GF-D8 (cell line): ENCODE results near the gene XXYLT1.
"Not testable (repeated sequence)": the region's sequence is repeated elsewhere in the genome, so short reads cannot be mapped to it uniquely, and the experiment has no call there.

Experiments
- DNase-seq: peaks from one replicate; lab custom pipeline; 2025; lab: John Stamatoyannopoulos, UW

The XXYLT1 gene

DNA sequence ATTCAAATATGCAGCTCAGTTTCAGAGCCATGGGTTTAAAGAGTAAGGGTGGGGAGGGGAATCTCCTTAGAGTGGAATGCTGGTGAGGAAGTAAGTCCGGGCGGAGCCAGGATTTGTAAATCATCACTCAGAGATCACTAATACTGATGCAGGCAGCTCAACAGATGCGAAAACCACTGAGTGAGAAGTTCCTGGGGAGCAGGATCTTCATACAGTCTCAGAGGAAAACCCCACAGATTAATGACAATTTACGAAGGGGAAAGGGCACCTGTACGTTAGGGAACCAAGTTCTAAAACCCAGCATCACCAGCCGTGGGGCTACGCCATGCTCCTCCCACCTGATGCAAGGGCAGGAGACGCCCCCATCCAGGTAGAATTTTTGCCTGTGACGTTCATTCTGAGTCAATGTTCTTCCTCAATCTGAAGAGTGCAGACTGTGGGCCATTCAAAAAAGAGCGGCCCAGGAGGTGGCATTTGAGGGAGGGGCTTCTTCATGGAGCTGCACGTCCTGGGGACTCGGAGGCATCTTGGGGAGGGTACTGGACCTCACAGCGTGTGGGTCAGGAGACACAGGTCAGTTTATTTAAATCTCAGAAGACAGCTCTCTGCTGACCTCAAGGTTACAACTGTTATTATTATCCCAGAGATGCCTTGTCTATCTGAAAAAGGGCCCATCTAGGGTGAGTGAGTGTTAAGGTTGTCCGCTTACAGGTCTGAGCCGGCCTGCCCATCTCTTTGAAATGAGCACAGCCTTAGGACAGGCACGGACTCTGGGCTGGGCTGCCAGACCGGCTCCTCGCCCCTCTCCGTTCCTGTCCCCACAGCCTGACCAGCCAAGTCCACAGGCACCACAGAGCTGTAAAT lies 228.0 kb downstream of the XXYLT1 start:
- no peak for DNase-seq

DNA sequence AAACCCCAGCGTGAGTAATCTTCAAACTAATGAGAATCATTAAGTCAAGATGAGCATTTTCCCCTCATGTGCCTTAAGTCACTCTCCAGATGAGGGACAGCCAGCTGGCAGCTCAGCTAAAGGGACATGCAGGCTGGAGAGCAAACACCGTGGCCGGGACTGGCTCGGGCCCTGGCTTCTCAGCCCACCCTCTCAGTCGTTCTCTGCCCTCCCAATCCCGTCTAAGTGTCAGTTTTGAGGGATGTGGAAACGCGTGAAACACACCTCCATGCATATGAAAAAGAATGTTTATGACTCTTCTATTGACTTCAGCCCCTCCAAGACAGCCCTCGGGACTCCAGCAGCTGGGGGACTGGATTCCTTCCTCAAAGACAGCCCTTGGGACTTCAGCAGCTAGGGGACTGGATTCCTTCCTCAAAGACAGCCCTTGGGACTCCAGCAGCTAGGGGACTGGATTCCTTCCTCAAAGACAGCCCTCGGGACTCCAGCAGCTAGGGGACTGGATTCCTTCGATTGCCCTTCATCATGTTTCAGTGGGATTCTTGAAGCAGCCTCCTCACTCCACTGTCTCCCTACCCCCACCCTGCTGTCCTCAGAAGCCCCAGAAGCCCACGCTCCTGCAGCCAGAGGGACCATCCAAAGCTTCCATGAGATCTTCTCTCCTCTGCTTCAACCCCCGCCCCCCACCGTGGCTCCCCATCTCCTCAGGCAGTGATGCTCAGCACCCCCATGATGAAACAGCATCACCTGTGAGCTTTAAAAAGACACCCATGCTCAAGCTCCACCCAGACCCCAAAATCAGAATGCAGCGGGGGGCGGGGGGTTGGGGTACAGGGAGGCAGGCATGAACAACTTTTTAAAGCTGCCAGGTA lies 228.9 kb downstream of the XXYLT1 start:
- DNase-seq, result no peak

DNA sequence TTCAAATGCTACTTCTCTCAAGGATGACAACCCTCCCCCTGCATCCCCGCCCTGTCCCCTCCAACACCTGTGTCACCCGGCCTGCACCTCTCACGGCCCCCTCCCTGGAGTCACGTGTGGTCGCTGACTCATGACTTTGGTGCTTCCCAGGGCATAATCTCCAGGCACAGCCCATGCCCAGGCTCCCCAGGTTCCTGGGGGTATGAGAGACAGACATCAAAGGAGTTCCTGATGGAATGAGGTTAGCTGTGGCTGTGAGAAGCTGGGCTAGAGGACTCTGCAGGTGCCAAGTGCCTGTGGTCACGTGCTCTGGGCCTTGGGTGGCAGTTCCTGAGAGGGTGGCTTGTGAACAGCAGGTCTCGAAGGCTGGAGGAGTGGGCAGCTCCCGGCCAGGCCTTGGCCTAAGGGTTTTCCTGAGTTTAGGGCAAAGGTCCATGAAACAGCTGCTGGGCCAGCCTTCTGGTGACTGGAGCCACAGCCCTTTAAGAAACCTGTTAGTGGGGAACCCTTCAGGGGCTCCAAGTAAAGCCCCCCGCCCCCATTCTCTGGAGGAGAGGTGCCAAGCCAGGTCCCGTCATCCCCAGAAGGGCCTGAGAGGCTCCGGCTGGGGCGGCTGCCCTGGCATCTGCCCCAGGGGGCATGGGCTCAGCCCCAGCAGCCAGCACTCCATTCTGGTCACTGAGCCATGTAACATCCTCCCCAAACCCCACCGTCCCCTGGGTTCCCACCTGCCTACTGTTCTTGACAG lies 230.0 kb downstream of the XXYLT1 start:
- DNase-seq, result no peak

DNA sequence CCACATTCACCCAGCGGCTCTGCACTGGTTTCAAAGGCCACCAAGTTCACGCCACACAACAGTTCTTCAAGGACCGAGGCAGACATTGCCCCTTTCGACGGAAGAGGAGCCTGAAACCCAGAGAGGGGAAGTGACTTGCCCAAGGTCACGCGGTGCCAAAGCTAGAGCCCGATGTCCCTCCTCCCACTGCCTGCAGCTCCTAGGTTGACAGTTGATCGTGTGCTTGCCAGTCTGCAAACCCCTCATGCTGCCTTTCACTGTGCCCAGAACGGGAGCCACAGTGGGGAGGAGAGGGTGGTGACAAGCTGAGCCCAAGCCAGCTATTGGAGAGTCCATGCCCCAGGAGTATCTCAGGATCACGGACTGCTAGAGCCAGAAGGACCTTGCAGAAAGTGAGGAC lies 230.9 kb downstream of the XXYLT1 start:
- DNase-seq, result peak; percentile 75

DNA sequence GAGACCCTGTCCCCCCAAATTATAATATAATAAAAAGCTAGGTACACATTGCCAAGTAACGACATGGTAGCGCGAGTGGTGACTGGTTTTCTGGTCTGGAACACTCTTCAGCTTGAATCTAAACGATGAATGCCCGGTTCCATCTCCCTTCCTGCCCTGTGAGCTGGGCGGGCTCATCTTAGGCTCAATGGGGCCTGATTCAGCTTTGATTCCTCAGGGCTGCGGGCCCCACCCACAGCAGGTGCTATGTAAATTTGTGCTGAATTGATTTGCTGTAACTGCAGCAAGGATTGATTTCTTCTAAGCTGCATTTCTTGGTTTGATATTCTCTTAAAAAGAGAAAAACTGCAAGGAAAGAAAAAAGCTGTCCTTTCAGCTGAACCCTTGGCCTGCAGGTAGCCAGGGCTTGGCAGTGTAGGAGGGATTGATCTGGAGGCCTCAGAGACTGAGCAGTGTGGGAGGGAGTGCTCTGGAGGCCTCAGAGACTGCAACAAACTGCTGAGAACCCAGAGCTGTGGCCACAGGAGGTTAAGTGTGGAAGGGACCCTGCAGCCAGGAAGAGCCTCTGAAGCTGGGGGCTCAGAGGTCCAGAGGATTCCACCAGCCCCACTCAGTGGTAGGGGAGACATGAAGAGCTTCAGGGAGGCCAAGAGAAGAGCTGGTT lies 231.6 kb downstream of the XXYLT1 start:
- DNase-seq, result no peak

DNA sequence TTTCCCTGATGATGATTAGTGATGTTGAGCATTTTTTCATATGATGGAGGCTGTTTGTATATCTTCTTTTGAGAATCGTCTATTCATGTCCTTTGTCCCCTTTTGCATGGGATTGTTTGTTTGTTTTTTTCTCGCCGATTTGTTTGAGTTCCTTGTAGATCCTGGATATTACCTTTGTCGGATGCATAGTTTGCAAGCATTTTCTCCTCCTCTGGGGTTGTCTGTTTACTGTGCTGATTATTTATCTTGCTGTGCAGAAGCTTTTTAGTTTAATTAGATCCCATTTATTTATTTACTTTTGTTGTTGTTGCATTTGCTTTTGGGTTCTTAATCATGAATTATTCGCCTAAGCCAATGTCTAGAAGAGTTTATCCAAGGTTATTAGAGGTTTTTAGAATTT lies 232.8 kb downstream of the XXYLT1 start:
- DNase-seq, result no peak

DNA sequence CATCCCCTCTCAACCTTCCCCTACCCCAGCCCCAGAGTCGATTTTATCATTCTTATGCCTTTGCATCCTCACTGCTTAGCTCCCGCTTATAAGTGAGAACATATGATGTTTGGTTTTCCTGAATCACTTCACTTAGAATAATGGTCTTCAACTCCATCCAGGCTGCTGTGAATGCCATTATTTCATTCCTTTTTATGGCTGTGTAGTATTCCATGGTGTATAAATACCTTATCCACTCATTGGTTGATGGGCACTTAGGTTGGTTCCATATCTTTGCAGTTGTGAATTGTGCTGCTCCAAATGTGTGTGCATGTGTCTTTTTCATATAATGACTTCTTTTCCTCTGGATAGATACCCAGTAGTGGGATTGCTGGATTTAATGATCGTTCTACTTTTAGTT lies 233.4 kb downstream of the XXYLT1 start:
- not testable (repeated sequence) for DNase-seq

DNA sequence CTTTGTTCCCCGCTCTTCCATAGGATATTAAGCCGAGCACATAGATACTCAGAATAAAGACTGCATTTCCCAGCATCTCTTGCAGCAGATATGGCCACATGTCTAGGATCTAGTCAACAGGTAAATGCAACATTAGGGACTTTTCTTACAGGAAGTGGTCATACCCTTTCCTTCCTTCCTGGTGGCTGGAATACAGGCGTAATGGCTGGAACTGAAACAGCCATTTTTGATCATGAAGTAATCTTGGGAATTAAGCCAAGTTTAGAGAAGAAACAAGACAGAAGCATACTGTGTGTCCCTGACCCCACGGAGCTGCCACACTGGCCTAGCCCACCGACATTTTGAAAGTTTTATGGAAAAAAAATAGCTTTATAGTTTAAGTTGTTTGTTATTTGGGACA lies 234.0 kb downstream of the XXYLT1 start:
- no peak for DNase-seq

DNA sequence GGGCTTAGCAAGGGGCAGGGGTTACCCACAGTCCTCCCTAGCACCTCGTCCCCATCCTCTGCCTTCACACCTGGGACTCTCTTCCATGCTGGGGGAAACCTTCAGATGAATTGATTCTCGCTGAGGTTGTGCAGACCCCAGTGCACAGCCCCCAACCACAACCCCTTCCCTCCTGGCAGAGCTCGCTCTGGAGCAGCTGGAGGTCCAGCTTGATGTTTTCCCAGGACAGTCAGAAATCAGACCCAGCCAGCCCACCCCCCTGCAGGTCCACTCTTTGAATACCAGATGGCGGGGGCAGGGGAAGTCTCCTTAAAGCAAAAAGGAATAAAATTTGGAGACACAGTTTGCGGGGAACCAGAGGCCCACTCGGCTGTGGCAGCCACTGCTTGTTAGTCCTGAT lies 234.4 kb downstream of the XXYLT1 start:
- no peak for DNase-seq

DNA sequence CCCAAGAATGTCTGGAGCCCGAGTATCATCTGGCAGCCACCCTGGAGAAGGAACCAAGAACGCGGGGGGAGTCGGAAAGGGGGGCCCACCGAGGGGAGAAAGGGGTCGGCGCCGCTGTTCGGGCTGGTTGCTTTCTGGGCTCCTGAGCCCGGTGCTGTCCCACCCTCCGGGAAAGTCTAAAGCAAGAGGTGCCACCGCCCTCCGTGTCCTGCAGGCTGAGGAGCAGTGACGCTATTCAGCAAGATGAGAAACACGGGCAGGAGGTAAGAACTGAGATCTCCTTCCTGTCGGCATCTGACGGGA lies 234.8 kb downstream of the XXYLT1 start:
- no peak for DNase-seq

DNA sequence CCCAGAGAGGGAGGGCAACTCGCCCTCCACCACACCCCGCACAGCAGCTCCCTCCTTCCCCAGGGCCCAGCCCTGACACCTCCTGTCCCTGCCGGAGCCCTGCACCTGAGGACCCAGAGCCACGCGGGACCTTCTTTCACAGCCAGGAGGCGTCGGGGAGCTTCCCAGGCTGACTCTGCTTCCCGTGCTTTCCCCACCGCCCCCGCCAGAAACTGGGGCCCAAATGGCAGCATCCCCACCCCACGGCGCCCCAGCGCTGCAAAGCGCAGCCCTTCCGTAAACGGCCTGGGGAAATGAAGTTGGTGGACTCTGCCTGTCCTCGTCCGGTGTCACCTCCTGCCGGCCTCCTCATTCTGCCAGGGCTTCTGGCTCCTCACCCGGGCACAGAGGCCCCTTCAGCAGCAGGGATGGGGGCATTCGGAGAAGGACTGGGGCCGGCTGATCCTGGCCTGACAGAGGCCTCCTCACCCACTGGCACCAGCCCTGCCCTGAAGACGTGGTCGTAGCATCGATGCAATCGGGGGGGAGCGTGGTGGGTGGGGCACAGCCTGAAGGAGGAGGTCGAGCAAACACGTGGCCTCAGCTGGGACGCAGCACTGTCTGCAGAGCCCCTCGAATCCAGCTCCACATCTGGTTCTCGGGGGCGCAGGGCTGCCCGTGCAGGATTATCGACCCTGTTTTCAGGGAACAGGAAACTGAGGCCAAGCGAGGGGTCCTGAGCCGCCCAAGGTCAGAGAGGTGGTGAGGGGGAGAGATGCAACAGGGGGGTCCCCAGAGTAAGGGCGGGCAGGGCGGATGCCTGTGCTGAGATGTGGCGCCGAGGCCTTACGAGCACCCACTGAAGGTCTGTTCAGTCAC lies 235.4 kb downstream of the XXYLT1 start:
- DNase-seq, result no peak

DNA sequence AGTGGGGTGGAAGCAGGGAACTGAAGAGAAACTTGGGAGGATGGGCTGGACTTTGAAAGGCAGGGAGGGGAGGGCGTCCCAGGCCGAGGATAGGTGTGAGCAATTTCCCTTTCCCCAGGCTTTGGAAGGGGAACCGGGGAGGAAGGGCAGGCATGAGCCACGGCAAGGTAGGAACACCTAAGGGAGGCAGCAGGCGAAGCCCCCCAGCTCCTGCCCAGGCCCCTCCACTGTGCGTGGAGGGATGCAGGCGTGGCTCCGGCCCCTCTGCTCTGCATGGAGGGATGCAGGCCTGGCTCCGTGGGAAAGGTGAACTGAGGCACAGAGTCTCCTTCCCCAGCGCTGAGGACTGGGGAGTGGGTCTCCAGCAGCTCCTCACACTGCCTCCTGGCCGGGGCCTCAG lies 236.4 kb downstream of the XXYLT1 start:
- no peak for DNase-seq

DNA sequence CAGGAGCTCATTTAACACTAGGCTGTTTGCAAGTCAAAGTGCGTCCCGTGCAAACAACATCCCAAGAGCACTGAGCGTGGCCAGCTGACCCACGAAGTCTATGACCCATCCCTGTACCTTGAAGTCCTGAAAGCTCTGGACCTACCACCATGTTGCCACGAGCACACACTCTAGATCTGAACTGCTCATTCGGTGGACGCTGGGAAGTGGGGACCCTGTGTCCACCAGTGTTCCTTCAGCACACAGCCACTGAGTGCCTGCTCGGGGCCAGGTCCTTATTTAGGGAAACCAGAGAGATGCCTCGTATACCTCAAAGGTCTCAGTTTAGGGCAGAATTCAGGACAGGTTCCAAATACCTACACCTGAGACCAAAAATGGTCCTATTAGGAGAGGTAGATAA lies 236.9 kb downstream of the XXYLT1 start:
- no peak for DNase-seq

DNA sequence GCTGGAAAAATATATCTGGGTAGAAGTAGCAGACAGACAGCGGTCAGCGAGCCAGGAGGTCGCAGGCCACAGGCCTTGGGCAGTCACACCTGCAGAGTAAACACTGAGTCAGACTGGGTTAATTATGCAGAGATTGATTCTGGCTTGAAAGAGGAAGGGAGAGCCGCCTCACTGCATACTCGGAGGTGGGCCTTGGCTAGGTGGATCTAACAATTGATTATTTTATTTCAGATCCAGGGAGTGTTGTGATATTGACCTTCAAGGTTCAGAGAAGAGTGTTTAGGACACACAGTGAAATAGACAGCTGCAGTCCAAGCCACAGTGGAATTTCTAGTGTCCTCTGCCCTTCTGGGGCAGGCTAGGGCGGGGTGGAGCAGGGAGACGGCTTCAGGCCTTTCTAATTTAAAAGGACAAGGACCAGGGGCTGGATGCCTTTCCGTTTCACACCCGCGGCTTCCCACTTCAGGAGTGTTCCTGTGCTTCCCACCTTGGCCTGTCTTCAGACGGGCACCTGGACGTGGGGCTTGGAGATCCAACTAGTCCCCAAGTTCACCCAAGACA lies 237.3 kb downstream of the XXYLT1 start:
- no peak for DNase-seq

DNA sequence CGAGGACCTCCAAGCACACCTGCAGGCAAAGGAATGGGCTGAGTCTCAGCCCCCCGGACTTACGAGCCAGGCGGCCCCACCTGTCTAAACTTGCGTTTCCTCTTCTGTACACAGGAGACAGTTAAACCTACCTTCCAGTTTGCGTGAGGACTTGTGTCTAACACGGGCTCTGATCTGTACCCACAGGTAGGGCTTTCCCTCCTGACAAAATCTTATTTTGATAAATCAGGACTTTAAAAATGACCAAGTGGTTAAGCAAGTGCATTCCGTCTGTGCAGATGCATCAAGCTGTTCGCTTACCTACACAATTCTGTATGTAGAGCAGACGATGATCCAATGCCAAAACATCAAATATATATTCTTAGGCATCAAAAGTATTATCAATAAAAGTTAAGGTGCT lies 238.0 kb downstream of the XXYLT1 start:
- DNase-seq, result no peak

DNA sequence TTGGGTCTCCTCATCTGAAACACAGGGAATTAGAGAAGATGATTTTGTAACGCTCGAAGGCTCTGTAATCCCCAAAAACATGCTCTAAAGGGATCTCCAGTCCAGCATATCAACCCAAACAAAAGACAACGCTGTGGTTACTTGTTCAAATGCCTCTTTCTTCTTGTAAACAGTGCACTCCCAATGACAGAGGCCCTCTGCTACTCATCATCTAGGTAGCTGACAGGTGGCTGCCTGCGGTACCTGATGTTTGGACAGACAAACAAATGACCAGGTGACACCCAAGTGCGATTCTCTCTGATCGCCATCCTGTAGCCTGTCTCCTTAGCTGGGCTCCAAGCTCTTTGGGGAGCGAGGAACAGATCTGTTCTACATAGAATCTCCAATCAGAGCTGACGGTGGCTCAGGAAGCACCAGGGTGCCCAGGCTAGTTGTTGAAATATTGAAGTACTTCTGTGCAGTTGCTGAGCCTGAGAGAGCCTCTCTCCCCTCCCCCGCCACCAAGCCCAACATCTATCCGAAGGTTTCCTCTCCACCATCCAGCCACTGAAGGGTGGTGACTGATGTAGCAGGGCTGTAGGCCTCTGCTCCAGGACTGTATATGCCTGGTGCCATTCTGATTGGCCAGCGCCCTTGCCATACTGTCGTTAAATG lies 238.7 kb downstream of the XXYLT1 start:
- no peak for DNase-seq

DNA sequence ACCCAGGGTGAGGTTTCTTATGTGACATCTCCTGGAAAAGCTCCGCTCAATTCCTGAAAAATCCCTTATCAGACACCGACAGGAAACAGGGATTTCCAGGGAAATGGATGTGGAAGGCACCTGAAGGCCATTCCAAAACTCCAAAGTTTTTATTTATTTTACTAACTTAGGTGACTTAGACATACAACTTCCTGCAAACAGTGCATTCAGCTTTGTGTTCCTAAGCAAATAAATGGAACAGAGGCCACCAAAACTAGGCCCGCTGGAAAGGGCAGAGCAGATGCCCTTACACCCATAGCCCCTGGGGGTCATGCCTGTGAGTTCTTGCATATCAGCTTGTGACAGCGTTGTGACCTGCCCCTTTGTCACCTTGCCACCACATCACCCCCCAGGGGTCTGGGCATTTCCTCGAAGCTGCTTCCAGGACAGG lies 239.4 kb downstream of the XXYLT1 start:
- no peak for DNase-seq

DNA sequence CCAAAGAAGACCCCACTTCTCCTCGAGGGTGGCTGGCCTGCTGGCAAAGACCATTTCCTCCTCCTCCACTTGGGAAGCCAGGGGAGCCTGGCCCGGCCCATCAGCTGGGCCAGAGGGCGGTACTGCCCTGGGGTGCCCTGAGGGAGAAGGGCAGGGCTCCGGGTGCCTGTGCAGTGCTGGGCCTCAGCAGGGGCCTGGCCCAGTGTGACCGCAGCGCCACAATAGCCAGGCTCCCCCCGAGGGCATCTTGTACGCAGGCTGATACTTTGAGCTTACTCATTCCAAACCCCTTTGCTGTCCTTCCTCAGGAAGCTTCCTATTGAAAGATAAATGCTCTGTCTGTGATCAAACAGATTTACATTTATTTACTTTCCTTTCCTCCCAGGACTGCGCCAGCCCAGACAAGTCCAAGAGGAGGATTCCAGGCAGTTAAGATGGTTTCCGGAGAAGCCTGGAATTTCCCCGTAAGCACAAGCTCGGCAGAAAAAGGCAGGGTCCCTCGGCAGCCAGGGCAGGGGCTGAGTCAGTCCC lies 240.1 kb downstream of the XXYLT1 start:
- no peak for DNase-seq

DNA sequence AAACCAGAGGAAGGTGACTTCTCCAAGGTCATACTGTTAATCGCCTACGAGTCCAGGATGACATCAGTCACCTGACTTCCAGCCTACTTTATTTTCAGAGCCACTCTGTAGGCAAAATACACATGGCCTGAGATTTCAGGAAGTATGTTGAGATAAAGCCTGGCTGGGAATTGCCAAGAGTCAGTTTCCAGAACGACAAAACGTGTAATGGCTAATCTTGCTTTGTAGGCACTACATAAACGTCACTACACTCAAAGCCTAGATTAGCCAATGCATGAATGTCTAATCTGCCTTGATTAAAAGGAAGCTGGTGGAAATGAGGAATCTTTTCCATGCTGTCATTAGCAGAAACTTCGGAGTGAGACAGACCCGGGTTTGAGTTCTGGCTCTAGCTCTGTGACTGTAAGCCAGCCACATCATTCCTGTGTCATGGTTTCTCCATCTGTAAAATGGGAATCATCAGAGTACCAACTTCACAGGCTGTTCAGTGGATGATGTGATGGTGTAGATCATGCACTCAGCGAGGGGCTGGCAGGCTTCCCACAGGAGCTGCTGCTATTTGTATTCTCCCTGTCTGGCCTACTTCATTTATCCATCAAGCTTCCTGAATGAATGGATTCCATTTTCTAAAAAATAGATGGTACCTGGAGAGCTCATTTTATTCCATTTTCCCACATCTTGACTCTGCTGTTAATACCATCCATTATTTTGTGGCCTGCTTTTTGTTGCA lies 241.9 kb downstream of the XXYLT1 start:
- DNase-seq, result no peak

DNA sequence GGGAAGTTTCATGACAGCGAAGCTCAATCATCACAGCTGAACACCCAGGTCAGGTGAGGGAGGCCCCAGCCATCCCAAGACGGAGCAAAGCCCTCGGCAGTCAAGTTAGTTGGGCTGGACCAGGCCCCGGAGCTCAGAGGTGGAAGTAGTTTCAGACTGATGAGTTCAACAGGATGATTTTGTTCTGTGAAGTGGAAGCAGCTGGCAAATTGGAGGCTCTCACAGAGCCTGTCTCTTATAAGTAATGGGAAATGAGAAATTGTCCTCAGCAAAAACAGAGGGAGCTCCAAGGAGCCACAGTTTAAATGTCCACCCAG lies 245.1 kb downstream of the XXYLT1 start:
- DNase-seq, result no peak
